ENCODE data around the gene RALGPS1. TPM values are rescaled to one million over a fixed set of nuclear protein-coding genes. Genes with fewer than 3 reads are reported as not detected.

Gene RALGPS1
- total and polyA plus RNA-seq, 2 of the 8 experiments (the other 6 are each of a cell fraction or from before 2014, with no cell fraction given): 20.0 to 23.5 TPM

GRCh38 chr9:127105805-127106465 lies 191.4 kb downstream of the RALGPS1 start:
- no peak overlapping the region for H4K8ac ChIP-seq (ENCODE audit: extremely low read depth, insufficient read depth, low read length)
- no peak overlapping the region for H3K9ac ChIP-seq (replicated peaks in 1 of 4; ENCODE audit: extremely low read depth in 1 of 4, low read depth in 3 of 4, low read length in 3 of 4)
- peaks cover 0 to 7% of the 10 kb centered on the region in 2 experiments for H4K20me1 ChIP-seq (replicated peaks in 1 of 2; ENCODE audit: control insufficient read depth in 1 of 2, insufficient read depth in 2 of 2, low read length in 2 of 2)
- H3K9me3 ChIP-seq (ENCODE audit: insufficient read depth in 2 of 2, low read depth in 1 of 2, low read length in 1 of 2): no peaks in the 10 kb centered on the region
- WGBS, 2 experiments (ENCODE audit: extremely low coverage in 1 of 2, insufficient coverage in 1 of 2, insufficient read length in 1 of 2, insufficient replicate concordance in 2 of 2, low coverage in 1 of 2, low lambda C conversion rate in 2 of 2, missing lambda C conversion rate in 1 of 2): 86% methylated on average over 7 of the region's 7 CpGs; no CpG with 5 or more reads in 1 of the 2 experiments
- no peak overlapping the region for H2BK120ac ChIP-seq (replicated peaks; ENCODE audit: low read depth, low read length)
- H3K79me2 ChIP-seq (ENCODE audit: control insufficient read depth in 1 of 2, insufficient read depth in 2 of 2, low read length in 2 of 2): no peaks in the 10 kb centered on the region
- no peak overlapping the region for H4K5ac ChIP-seq (ENCODE audit: insufficient read length, low read depth, low read length)
- H2BK20ac ChIP-seq (ENCODE audit: low read length): no peak overlapping the region
- no peak overlapping the region for H3K56ac ChIP-seq (replicated peaks; ENCODE audit: insufficient read length, low read depth, low read length)
- no peak overlapping the region for H3K4me3 ChIP-seq (ENCODE audit: extremely low read depth in 1 of 4, insufficient read depth in 2 of 4, low read depth in 3 of 4, low read length in 4 of 4)
- no peak overlapping the region for H2AK5ac ChIP-seq (ENCODE audit: low read depth, low read length)
- no peak overlapping the region for H4K91ac ChIP-seq (replicated peaks; ENCODE audit: insufficient read length, low read length)
- no peaks in the 10 kb centered on the region; the same call in 1 of the 2 replicates for H3K79me1 ChIP-seq (ENCODE audit: low read depth, low read length)
- no peak overlapping the region for H2AFZ ChIP-seq (ENCODE audit: low read length)
- no peaks in the 10 kb centered on the region for H3K23me2 ChIP-seq (ENCODE audit: low read depth, low read length)
- DNase-seq (ENCODE audit: low read depth in 1 of 2, low spot score in 2 of 2) (no peak), FAIRE-seq (no peak)
- H3K4me2 ChIP-seq (ENCODE audit: insufficient read depth in 1 of 2, low read depth in 2 of 2, low read length in 2 of 2): no peak overlapping the region
- H2BK15ac ChIP-seq (ENCODE audit: low read length): no peak overlapping the region
- ChIA-PET CTCF (ENCODE audit: partially characterized antibody) (interaction anchor here (0.6 to 1.3 kb wide), 6 partner anchors 11 to 141 kb away, joined by 3 to 4 read pairs (median 3); no protein-coding TSS in a partner anchor), POLR2A (ENCODE audit: partially characterized antibody) (no interaction called here)
- no peak overlapping the region for H3K18ac ChIP-seq (ENCODE audit: extremely low read depth, low read length)
- H3K27me3 ChIP-seq (replicated peaks in 1 of 4; ENCODE audit: control insufficient read depth in 3 of 4, extremely low read depth in 1 of 4, insufficient read depth in 3 of 4, low read length in 3 of 4): no peaks in the 10 kb centered on the region
- H3K27ac ChIP-seq (ENCODE audit: low read depth, low read length): no peak overlapping the region
- no peak overlapping the region for H3K4ac ChIP-seq (replicated peaks; ENCODE audit: insufficient read length, low read depth, low read length)
- H3K14ac ChIP-seq (ENCODE audit: insufficient read length): no peak overlapping the region
- TF ChIP-seq TAF7 (optimal IDR thresholded peaks at IDR 0.05; ENCODE audit: borderline replicate concordance, low read depth, low read length) (no peak), E2F6 (IDR thresholded peaks at IDR 0.05) (no peak), CEBPB (IDR thresholded peaks at IDR 0.05; ENCODE audit: low read depth, low read length) (no peak), ATF3 (IDR thresholded peaks at IDR 0.05; ENCODE audit: insufficient read depth, low read depth, low read length) (no peak), BRCA1 (IDR thresholded peaks at IDR 0.05; ENCODE audit: low read depth, low read length) (no peak), NANOG (IDR thresholded peaks at IDR 0.05; ENCODE audit: insufficient read depth, low read depth, low read length, poor library complexity, severe bottlenecking) (no peak), BCL11A (IDR thresholded peaks at IDR 0.05; ENCODE audit: low read depth in 2 of 2, low read length in 2 of 2) (no peak), SAP30 (IDR thresholded peaks at IDR 0.05; ENCODE audit: insufficient read depth, insufficient replicate concordance, low read length) (no peak)
- no peak overlapping the region for H3K23ac ChIP-seq (ENCODE audit: insufficient read length)
- H2BK5ac ChIP-seq (ENCODE audit: low read depth, low read length): no peak overlapping the region
- H3K4me1 ChIP-seq (replicated peaks in 1 of 4; ENCODE audit: control insufficient read depth in 3 of 4, insufficient read depth in 4 of 4, low read length in 3 of 4): peaks cover 0 to 1% (median under 1%) of the 10 kb centered on the region in 4 experiments; a peak in 4 of 7 replicates
- no peak overlapping the region for H2BK12ac ChIP-seq (ENCODE audit: low read depth, low read length)
- H3K36me3 ChIP-seq (ENCODE audit: control insufficient read depth in 2 of 4, insufficient read depth in 4 of 4, low read length in 3 of 4): no peaks in the 10 kb centered on the region

Data from H1 (cell line).